GM19351 (cell line): Measurements from ENCODE around the gene TNFSF13B.

ENCODE experiments used
- ATAC-seq: cut with Tn5 transposase; IDR thresholded peaks from one replicate; pipeline ENCODE4 v1.9.1; 2021; ENCODE audit warnings: mild to moderate bottlenecking, moderate library complexity; ENCODE audit not compliant: unreplicated experiment

Gene TNFSF13B

DNA sequence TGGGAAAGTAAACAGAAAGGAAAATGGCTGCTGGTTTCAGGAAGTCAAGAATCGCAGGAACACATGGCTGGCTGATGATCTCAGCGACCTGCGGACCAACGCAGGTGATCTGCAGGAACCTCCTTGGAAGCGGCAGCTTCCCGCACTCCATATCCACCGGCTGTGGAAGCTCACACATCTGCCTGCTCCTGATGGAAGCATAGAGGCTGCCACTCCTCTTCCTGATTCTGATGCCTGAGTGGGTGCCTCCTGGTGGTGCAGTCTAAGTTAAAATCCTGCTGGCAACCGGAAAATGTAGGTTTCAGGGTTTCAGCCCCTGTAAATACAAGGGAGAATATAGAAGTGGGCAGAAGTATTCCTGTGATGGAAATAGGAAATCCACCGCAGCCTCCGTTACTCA lies 75.5 kb downstream of the TNFSF13B start:
- no peak for ATAC-seq

DNA sequence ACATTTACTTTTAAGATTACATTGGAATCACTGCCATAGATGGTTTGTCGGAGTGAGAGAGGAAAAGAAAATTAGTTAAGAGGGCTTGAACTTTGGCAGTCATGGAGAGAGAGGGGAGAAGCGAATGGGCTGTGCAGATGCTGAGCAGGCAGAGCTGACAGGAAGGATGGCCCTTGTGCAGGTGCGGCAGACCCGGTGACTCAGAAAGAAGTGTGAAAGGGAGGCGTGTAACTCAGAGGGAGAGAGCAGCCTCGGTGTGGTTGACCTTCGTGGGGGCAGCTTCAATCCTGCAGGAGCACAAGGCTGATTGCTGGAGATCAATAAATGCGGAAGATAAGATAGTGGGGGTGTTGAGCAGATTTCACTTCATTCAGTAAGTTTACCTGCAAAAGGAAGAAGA lies 76.9 kb downstream of the TNFSF13B start:
- ATAC-seq, result no peak

DNA sequence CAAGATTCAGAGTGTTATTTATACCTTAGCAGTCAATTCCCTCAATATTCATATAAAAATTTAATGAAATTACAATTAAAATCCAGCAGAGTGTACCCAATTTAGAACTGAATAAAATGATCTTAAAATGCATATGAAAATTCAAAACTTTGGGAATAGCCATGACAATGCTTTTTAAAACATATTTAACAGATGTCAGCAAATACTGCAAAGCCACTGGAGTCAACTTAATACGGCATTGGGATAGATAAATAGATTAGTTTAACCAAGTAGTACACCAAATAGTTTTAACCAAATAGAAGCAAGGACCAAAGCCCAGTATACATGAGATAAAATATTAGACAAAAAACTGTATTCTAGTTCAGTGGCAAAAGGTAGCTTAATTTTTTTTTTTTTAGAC lies 79.8 kb downstream of the TNFSF13B start:
- ATAC-seq, result no peak

GRCh38 chr13:108350579-108350978 lies 81.1 kb downstream of the TNFSF13B start:
- no peak for ATAC-seq

DNA sequence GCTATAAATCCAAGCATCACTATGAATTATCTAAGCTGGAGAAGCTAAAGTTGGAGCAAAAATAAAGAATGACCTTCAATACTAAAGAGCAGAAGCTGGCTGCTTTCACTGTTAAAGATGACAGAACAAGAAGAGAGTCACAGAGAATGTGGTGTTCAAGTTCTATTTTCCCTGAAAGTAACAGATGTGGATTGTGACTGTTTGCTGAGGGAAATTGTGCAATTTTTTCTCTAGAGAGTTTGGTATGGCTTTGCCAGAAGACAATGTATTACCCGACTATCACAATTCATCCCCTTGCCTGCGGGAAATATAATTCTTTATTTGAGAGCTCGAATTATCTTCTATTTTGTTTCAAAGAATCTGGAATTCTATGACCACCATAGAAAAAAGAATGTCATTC lies 83.1 kb downstream of the TNFSF13B start:
- ATAC-seq, result no peak

DNA sequence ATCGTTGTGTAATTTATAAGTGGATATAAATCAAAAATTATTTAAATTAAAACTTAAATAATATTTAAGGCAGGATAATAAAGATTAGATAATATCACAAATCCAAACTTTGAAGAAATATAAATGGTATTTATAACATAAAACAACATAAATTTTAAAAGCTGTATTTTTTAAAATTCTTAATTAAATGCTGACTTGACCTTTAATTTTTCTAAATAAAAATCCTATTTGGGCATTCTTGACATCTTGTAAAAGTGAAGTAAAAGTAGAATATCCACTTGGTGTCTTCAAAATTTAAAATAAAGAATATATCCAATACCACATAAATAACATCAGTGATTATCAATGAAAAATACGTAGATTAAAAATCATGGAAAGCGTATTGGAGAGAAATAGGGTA lies 87.7 kb downstream of the TNFSF13B start:
- ATAC-seq, result no peak
